GM18909 (cell line): ENCODE measurements around the gene SLCO4A1.

ENCODE experiments used
- ATAC-seq: cut with Tn5 transposase; IDR thresholded peaks from one replicate; pipeline ENCODE4 v1.9.1; 2021; ENCODE audit warnings: mild to moderate bottlenecking; ENCODE audit not compliant: unreplicated experiment, poor library complexity

Gene SLCO4A1

GRCh38 chr20:62696434-62696957 is 54.2 kb downstream of the SLCO4A1 start:
- no peak for ATAC-seq

GRCh38 chr20:62696989-62697388 is 54.7 kb downstream of the SLCO4A1 start:
- ATAC-seq = no peak

GRCh38 chr20:62697468-62697912 is 55.2 kb downstream of the SLCO4A1 start:
- no peak for ATAC-seq

GRCh38 chr20:62698231-62698630 is 55.9 kb downstream of the SLCO4A1 start:
- no peak for ATAC-seq

GRCh38 chr20:62699296-62699695 is 57.0 kb downstream of the SLCO4A1 start:
- ATAC-seq = no peak

- ATAC-seq = no peak
These were observed 57.4 kb downstream of the SLCO4A1 start for GRCh38 chr20:62699741-62700140.

GRCh38 chr20:62700261-62700930 is 58.1 kb downstream of the SLCO4A1 start:
- ATAC-seq = no peak

- ATAC-seq = no peak
These were observed 59.1 kb downstream of the SLCO4A1 start for GRCh38 chr20:62701161-62702012.

GRCh38 chr20:62702013-62702300 is 59.7 kb downstream of the SLCO4A1 start:
- no peak for ATAC-seq

- ATAC-seq = no peak
These were observed 60.9 kb downstream of the SLCO4A1 start for GRCh38 chr20:62702895-62703852.

GRCh38 chr20:62703853-62704228 is 61.5 kb downstream of the SLCO4A1 start:
- ATAC-seq = no peak

- ATAC-seq = no peak
These were observed 62.1 kb downstream of the SLCO4A1 start for GRCh38 chr20:62704341-62704948.

- ATAC-seq = no peak
These were observed 63.3 kb downstream of the SLCO4A1 start for GRCh38 chr20:62705627-62706026.

GRCh38 chr20:62706344-62706743 is 64.0 kb downstream of the SLCO4A1 start:
- no peak for ATAC-seq

GRCh38 chr20:62706857-62707256 is 64.6 kb downstream of the SLCO4A1 start:
- no peak for ATAC-seq

GRCh38 chr20:62707276-62707920 is 65.1 kb downstream of the SLCO4A1 start:
- no peak for ATAC-seq

GRCh38 chr20:62707921-62708521 is 65.7 kb downstream of the SLCO4A1 start:
- no peak for ATAC-seq

- no peak for ATAC-seq
These were observed 66.6 kb downstream of the SLCO4A1 start, which contains the start of gene NTSR1 for GRCh38 chr20:62708591-62709536. Gene NTSR1, plus strand, starts transcription at chr20:62708836. Its CDS starts 372 bp downstream, at chr20:62709208.
